Ovary (tissue), 3 donors: Measurements from ENCODE around the gene CADPS.

ENCODE experiments used
- CTCF ChIP-seq, 3 donors: fragments of 450-650 bp in 2 of 3; fragments of 200-600 bp in 1 of 3; IDR thresholded peaks; one replicate each; pipeline versions ENCODE4 v1.5.1 to v1.8.0; 2016 to 2022; ENCODE audit warnings: antibody characterized with exemption in 3 of 3, mild to moderate bottlenecking in 1 of 3
- EP300 ChIP-seq: sonication (generic); formaldehyde crosslinking; IDR thresholded peaks from one replicate; pipeline ENCODE4 v1.6.1; 2017; ENCODE audit warnings: antibody characterized with exemption
- POLR2A ChIP-seq: fragments of 450-650 bp; IDR thresholded peaks from one replicate; pipeline ENCODE4 v1.6.1; 2017; ENCODE audit warnings: antibody characterized with exemption, mild to moderate bottlenecking, moderate library complexity
- donor health status: DM: no; HTN: no; CAD: no.

DNA sequence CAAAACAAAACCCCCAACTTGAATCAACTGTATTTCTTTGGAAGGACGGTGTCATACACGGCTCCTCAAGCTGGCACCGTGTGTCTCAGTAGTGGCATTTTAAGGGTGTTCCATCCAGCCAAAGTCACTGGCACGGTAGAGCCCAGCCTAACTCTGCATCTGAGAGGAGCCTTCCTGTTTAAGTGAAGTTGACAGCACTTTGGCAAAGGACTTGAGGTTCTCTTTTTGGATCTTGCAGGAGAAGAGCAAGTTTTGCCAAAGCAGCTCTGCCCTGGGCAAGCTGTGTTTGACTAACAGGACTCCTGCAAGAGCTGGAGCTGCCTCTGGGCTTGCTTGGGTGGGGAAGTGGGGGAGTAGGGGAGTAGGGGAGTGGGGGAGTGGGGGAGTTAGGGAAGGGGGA is 392.3 kb downstream of the CADPS start:
- TF ChIP-seq CTCF (IDR thresholded peaks at IDR 0.05) (no peak), POLR2A (no peak), EP300 (no peak)
